Central memory CD8-positive, alpha-beta T cell (primary cell): ENCODE results near the gene BICC1.

Source experiments
- ATAC-seq: fragments of 150-1000 bp; cut with Tn5 transposase; replicated peaks from 2 replicates; pipeline ENCODE4 v1.10.0; 2022; ENCODE audit warnings: mild to moderate bottlenecking, moderate FRiP score, moderate number of reproducible peaks; ENCODE audit not compliant: poor library complexity, severe bottlenecking; ENCODE audit errors: extremely low read depth
- DNase-seq, 2 donors: peaks; one replicate each; pipeline ENCODE4 v3.0.0; 2021; ENCODE audit warnings: low spot score in 2 of 2
- H3K27ac Mint-ChIP-seq: one replicate; pipeline ENCODE4 v1.8.0; 2022; ENCODE audit warnings: low read depth, mild to moderate bottlenecking, moderate library complexity, mixed read lengths
- H3K27me3 Mint-ChIP-seq: one replicate; pipeline ENCODE4 v1.8.0; 2022; ENCODE audit warnings: mixed read lengths
- H3K36me3 Mint-ChIP-seq: one replicate; pipeline ENCODE4 v1.8.0; 2022; ENCODE audit warnings: mild to moderate bottlenecking, moderate library complexity, mixed read lengths; ENCODE audit not compliant: insufficient read depth
- H3K4me1 Mint-ChIP-seq: one replicate; pipeline ENCODE4 v1.8.0; 2022; ENCODE audit warnings: mixed read lengths
- H3K4me3 Mint-ChIP-seq: one replicate; pipeline ENCODE4 v1.8.0; 2022; ENCODE audit warnings: mild to moderate bottlenecking, moderate library complexity, mixed read lengths
- H3K9me3 Mint-ChIP-seq: one replicate; pipeline ENCODE4 v1.8.0; 2022; ENCODE audit warnings: mixed read lengths

Gene BICC1

DNA sequence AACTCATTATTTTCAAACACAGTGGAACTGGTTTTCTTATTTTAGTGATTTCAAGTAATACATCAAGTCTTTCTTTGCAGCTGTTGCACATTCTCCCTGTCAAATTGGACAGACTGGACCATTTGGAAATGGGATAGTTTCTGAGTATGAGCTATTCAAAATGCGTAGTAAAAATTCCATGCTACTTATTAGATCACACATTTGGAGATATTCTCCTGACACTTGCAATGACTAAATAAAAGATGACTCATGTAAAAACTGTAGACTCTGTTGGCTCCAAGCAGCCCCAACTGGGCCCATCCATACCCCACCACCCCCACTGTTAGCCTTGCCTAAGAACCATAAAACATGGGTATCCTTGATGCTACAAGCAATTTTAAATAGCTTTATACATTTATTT lies 25.9 kb upstream of the BICC1 start:
- Mint-ChIP-seq H3K36me3 (no peaks in the 10 kb centered on the region), H3K27me3 (peaks cover 7% of the 10 kb centered on the region), H3K4me3 (no peak overlapping the region), H3K27ac (no peak overlapping the region), H3K4me1 (no peaks in the 10 kb centered on the region), H3K9me3 (no peaks in the 10 kb centered on the region)
- ATAC-seq (no peak), DNase-seq (no peak)

GRCh38 chr10:58488921-58489320 lies 23.8 kb upstream of the BICC1 start:
- Mint-ChIP-seq H3K4me3 (no peak overlapping the region), H3K36me3 (no peaks in the 10 kb centered on the region)

DNA sequence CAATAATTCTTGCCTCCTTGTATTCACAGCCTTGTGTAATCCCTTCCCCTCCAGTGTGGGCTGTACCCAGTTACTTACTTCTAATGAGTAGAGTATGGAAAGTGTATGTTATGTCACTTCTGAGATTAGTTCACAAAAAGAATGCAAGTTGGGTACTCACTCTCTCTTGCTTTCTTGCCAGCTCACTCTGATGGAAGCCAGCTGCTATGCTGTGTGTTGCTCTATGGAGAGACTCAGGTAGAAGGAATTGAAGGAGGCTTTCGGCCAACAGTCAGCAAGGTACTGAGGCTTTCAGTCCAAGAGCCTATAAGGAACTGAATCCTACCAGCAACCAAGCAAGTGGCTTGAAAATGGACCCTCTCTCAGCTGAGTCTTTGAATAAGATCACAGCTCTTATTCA lies 9.7 kb upstream of the BICC1 start:
- DNase-seq, result no peak
- no peak for ATAC-seq
- H3K27me3 Mint-ChIP-seq, result peaks cover 33% of the 10 kb centered on the region
- no peaks in the 10 kb centered on the region for H3K9me3 Mint-ChIP-seq
- no peaks in the 10 kb centered on the region for H3K36me3 Mint-ChIP-seq
- no peak overlapping the region for H3K4me3 Mint-ChIP-seq
- H3K4me1 Mint-ChIP-seq, result no peaks in the 10 kb centered on the region
- no peak overlapping the region for H3K27ac Mint-ChIP-seq

More at GRCh38 chr10:58488921-58489320, 23.8 kb upstream of the BICC1 start:
- DNase-seq (no peak), ATAC-seq (no peak)
- Mint-ChIP-seq H3K9me3 (no peaks in the 10 kb centered on the region), H3K27me3 (peaks cover under 1% of the 10 kb centered on the region), H3K27ac (no peak overlapping the region), H3K4me1 (no peaks in the 10 kb centered on the region)

DNA sequence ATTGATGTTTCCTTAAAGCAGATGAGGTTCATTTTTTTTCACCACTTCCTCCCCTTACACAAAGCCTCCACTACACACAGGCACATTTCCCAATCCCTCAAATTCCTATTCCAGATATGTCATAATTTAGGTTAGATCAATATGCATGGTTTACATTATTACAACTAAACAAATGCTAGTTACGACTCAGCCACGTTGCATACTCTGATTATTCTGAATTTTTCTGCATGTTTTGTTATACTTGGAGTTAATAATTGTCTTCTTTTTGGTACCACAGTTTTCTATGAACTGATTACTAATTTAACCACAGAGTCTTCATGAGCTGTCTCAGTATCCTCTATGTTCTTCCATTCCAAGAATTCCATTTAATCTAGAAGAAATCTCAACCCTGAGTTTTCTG lies 4.4 kb upstream of the BICC1 start:
- no peak overlapping the region for H3K4me3 Mint-ChIP-seq
- DNase-seq (no peak), ATAC-seq (no peak)
- H3K36me3 Mint-ChIP-seq, result peaks cover 2% of the 10 kb centered on the region
- H3K9me3 Mint-ChIP-seq, result no peaks in the 10 kb centered on the region
- H3K27me3 Mint-ChIP-seq, result peaks cover 28% of the 10 kb centered on the region
- no peak overlapping the region for H3K27ac Mint-ChIP-seq
- peaks cover 6% of the 10 kb centered on the region for H3K4me1 Mint-ChIP-seq

- Mint-ChIP-seq H3K27me3 (peaks cover 20% of the 10 kb centered on the region), H3K4me1 (peaks cover 6% of the 10 kb centered on the region), H3K9me3 (no peaks in the 10 kb centered on the region), H3K27ac (no peak overlapping the region), H3K36me3 (peaks cover 2% of the 10 kb centered on the region), H3K4me3 (peak overlapping the region; percentile 51)
- DNase-seq (no peak), ATAC-seq (no peak)
Observed at GRCh38 chr10:58511765-58512490, 744 bp upstream of the BICC1 start.

DNA sequence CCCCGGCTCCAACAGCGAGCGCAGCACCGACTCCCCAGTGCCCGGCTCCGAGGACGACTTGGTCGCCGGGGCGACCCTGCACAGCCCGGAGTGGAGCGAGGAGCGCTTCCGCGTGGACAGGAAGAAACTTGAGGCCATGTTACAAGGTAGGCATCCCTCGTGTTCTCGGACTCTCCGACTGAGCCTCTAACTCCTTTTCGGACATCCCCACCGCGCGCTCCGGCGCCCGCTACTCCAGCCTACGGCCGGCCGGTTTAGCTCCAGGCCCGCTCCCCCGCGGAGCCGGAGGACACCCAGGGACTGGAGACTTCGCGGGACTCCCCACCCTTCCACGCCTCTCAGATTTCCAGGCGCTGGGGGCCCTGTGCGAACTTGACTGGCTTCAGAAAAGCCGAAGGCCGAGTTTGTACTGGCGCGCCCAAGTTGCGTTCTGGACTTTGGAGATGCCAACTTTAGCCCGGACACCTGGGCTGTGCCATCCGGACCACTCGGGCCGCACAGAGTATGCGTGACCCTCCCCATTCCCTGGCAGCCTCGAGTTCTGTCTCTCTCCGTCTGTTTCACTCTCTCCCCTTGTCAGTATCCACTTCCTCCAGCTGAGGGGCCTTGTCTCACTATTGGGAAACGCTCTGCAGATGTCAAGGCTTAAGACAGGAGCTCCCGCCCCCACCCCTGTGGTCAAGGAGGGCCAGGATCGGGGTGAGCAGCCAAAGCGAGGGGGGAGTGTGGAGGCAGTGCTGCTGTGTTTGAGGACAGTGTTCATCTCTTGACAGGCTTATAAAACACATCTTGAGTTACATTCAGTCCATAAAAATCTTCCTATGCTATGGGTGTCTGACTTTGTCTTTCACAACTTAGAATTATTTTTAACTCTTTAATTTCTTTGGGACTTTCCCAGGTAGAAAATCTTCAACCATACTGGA lies 777 bp downstream of the BICC1 start:
- no peaks in the 10 kb centered on the region for H3K9me3 Mint-ChIP-seq
- no peak overlapping the region for H3K27ac Mint-ChIP-seq
- H3K27me3 Mint-ChIP-seq, result peaks cover 31% of the 10 kb centered on the region
- peaks cover 2% of the 10 kb centered on the region for H3K36me3 Mint-ChIP-seq
- H3K4me3 Mint-ChIP-seq, result peak overlapping the region; percentile 47
- DNase-seq, result no peak
- ATAC-seq, result no peak
- H3K4me1 Mint-ChIP-seq, result peaks cover 6% of the 10 kb centered on the region

- Mint-ChIP-seq H3K9me3 (no peaks in the 10 kb centered on the region), H3K4me1 (peaks cover 6% of the 10 kb centered on the region), H3K27ac (no peak overlapping the region), H3K36me3 (peaks cover 2% of the 10 kb centered on the region), H3K27me3 (peaks cover 38% of the 10 kb centered on the region), H3K4me3 (peak overlapping the region; percentile 47)
- ATAC-seq (no peak), DNase-seq (no peak)
Observed at GRCh38 chr10:58514111-58514770, 1.6 kb downstream of the BICC1 start.

DNA sequence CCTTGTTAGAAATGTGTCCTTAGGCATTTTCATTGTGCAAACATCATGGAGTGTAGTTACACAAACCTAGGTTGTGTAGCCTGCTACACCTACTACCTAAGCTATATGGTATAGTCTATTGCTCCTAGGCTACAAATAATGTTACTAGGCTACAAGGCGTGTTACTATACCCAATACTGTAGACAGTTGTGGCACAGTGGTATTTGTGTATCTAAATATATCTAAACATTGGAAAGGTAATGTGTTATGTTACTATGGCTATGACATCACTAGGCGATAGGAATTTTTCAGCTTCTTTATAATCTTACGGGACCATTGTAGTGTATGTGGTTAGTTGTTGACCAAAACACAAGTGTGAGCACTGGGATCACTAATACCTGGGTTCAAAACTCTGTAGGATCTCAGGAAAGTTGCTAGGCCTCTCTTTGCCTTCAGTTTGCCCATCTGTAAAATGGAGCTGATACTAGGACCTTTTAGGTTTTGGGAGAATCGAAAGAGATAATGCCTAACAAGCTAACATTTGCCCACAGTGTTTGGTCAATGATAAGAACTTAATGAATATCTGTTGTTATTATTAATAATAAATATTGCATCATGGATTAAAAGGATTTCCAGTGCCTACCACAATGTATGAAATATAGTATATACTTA lies 2.7 kb downstream of the BICC1 start:
- Mint-ChIP-seq H3K4me3 (no peak overlapping the region), H3K27ac (no peak overlapping the region), H3K4me1 (peaks cover 6% of the 10 kb centered on the region), H3K9me3 (no peaks in the 10 kb centered on the region), H3K27me3 (peaks cover 46% of the 10 kb centered on the region), H3K36me3 (peaks cover 2% of the 10 kb centered on the region)
- ATAC-seq (no peak), DNase-seq (no peak)

- peaks cover 2% of the 10 kb centered on the region for H3K36me3 Mint-ChIP-seq
- no peak overlapping the region for H3K27ac Mint-ChIP-seq
- DNase-seq (no peak), ATAC-seq (no peak)
- H3K4me3 Mint-ChIP-seq, result no peak overlapping the region
- peaks cover 6% of the 10 kb centered on the region for H3K4me1 Mint-ChIP-seq
- H3K27me3 Mint-ChIP-seq, result peaks cover 53% of the 10 kb centered on the region
- H3K9me3 Mint-ChIP-seq, result no peaks in the 10 kb centered on the region
Observed at GRCh38 chr10:58516119-58516518, 3.4 kb downstream of the BICC1 start.

GRCh38 chr10:58516671-58517070 lies 4.0 kb downstream of the BICC1 start:
- Mint-ChIP-seq H3K27ac (no peak overlapping the region), H3K4me3 (no peak overlapping the region), H3K9me3 (no peaks in the 10 kb centered on the region), H3K36me3 (peaks cover 2% of the 10 kb centered on the region), H3K4me1 (peaks cover 6% of the 10 kb centered on the region), H3K27me3 (peaks cover 58% of the 10 kb centered on the region)
- DNase-seq, result no peak
- no peak for ATAC-seq

- Mint-ChIP-seq H3K27me3 (peaks cover 59% of the 10 kb centered on the region), H3K4me3 (no peak overlapping the region), H3K4me1 (peaks cover 6% of the 10 kb centered on the region), H3K9me3 (no peaks in the 10 kb centered on the region), H3K27ac (no peak overlapping the region), H3K36me3 (peaks cover 2% of the 10 kb centered on the region)
- no peak for DNase-seq
- no peak for ATAC-seq
Observed at GRCh38 chr10:58517081-58517480, 4.4 kb downstream of the BICC1 start.
